ENCODE data around the gene TFCP2L1.

Gene TFCP2L1

DNA sequence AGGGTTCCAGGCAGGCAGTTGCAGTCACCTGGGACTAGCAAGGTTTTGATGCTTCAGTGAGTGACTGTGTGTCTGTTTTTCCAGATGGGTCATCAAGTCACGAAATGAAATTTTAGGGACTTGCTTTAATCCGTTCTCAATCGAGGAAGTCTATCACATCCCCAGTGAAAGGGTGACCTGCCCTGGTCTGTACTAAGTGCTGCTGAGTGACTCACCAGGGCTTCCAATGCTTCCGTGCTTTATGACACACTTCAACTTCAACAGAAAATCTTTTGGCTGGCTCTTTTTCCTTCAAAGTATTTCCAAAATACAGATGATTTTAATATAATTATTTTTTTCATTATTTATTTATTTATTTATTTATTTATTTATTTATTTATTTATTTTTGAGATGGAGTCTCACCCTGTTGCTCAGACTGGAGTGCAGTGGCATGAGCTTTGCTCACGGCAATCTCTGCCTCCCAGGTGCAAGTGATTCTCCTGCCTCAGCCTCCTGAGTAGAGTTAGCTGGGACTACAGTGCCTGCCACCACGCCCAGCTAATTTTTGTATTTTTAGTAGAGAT lies 18.4 kb downstream of the TFCP2L1 start:
- DNase-seq (ENCODE audit: low read depth in 2 of 2) = no peak

- DNase-seq (ENCODE audit: low read depth in 2 of 2) = no peak
Observed at GRCh38 chr2:121263996-121264715, 20.8 kb downstream of the TFCP2L1 start.

DNA sequence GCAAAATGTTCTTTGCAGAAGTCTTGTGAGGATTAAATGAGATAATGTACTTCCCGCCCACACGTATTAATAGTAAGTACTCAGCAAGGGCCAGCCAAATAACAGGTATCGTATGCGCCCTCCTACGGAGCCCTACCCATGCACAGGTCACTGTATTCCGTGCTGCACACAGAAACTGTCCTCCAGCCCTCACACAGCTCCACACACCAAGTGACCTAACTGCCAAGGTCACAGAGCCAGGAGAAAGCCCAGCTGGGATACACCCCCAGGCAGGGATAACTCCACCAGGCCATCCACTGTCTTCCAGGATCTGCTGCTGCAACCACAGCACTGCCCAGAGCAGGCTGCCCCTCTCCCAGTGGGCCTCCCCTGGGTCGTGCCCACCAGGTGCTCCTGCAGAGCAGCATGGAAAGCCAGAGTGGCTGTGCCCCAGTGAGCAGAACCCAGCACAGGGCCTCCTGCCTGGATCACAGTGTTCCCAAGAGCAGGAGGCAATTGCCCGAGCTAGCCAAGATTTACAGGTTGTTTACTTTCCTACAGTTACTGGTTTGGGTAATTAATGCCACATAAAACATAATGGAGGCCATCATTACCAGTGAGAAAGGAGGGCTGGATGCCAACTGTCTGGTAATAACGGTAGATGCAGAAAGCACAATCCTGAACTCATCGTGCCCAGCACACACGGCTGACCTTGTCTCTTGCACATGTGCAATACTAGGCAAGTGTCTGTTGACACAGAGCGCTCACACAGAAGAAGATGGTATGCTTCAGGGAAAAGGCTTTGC lies 24.4 kb downstream of the TFCP2L1 start:
- DNase-seq (ENCODE audit: low read depth in 2 of 2) = no peak

- no peak for DNase-seq (ENCODE audit: low read depth in 2 of 2)
Observed at GRCh38 chr2:121258051-121258450, 27.0 kb downstream of the TFCP2L1 start.

GRCh38 chr2:121257480-121257840 lies 27.5 kb downstream of the TFCP2L1 start:
- no peak for DNase-seq (ENCODE audit: low read depth in 2 of 2)

- no peak for DNase-seq (ENCODE audit: low read depth in 2 of 2)
Observed at GRCh38 chr2:121256720-121257479, 28.1 kb downstream of the TFCP2L1 start.

- no peak for DNase-seq (ENCODE audit: low read depth in 2 of 2)
Observed at GRCh38 chr2:121255358-121255757, 29.6 kb downstream of the TFCP2L1 start.

GRCh38 chr2:121254748-121255147 lies 30.3 kb downstream of the TFCP2L1 start:
- DNase-seq (ENCODE audit: low read depth in 2 of 2) = no peak

- DNase-seq (ENCODE audit: low read depth in 2 of 2) = no peak
Observed at GRCh38 chr2:121253674-121254240, 31.2 kb downstream of the TFCP2L1 start.

DNA sequence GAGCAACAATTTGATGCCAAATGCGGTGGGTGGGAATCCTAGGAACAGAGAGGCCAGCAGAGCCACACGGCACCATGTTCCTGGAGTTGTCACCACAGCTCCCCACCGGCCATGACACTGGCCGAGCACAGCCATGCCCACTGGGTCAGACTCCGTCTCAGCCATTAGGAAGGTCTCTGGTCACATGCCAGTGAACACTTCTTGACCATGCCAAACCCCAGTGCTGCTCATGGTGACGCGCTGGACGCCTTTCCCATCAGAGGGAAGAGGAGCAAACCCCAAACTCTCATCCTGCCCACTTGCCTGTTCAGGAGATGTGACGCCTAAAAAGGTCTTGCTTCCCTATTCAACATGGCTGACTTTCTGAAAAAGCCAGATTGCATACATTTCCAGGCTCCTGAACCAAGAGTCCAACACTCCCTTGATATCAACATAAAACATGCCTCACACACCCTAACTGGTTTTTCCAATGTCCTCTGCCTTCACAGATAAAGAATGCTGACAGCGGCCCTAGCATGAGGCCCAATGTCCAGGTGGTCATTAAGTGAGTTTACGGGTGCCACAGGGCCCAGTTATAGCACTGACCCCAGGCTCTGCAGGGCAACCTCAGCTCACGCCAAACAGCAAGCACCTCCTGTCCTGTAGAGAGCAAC lies 31.9 kb downstream of the TFCP2L1 start:
- DNase-seq (ENCODE audit: low read depth in 2 of 2) = no peak

- DNase-seq (ENCODE audit: low read depth in 2 of 2) = no peak
Observed at GRCh38 chr2:121251497-121251896, 33.5 kb downstream of the TFCP2L1 start.

DNA sequence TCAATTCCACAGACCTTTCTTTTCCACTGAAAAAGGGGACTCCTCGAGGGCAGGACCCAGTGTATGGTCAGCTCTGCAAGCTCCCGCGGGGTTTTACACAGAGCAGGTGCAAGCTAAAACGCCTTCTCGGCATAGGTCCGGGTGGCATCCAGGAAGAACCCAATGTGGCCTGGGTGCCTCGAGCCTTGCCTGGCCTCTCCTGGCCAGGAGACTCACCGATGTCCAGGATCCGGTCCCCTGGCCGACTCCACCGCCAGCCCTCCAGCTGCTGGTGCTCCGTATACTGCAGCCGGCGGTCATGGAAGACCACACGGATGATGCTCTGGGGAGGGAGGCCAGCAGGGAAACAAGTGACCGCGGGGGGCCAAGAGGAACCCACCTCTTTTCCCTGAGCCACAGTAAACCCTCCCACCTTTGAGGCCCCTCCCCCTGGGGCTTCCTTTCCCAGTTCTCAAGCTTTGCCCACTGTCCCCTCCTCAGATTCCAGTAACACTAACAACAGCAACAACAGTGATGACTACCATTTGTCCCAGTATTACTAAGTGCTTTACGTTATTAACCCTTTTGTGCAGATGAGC lies 36.1 kb downstream of the TFCP2L1 start:
- no peak for DNase-seq (ENCODE audit: low read depth in 2 of 2)

DNA sequence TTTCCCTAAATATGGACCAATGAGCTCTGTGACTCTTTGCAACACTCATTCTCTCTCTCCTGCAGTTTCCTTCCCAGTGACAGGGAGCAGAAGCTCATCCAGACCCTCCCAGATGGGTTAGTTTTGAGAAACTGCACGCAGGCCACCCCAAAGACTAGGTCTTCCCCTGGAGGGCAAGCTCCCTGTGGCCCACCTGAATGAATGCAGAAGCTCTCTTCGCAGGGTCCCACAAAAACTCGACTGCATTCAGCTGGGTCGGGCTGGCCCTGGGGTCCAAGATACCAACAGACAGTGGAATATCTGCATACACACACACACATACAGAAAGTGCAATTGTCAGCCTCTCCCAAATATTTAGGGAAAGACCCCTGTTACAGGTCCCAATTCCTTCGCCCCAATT lies 37.0 kb downstream of the TFCP2L1 start:
- no peak for DNase-seq (ENCODE audit: low read depth in 2 of 2)

DNA sequence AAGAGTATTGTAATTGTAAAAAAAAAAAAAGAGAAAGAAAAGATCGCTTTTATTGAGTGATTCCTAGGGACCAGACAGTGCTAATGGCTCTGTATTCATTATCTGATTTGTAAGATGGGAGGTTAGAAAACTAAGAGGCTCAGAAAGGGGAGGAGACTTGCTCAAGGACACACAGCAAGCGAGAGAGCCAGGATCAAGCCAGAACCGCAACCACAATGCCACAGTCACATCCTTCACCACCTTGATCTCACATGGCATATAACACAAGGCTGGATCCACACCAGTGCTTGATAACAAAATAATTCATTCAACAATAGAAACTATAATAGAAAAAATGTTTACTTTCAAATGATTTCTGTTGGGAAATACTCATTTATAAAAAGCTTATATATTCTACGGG lies 37.5 kb downstream of the TFCP2L1 start:
- no peak for DNase-seq (ENCODE audit: low read depth in 2 of 2)

DNA sequence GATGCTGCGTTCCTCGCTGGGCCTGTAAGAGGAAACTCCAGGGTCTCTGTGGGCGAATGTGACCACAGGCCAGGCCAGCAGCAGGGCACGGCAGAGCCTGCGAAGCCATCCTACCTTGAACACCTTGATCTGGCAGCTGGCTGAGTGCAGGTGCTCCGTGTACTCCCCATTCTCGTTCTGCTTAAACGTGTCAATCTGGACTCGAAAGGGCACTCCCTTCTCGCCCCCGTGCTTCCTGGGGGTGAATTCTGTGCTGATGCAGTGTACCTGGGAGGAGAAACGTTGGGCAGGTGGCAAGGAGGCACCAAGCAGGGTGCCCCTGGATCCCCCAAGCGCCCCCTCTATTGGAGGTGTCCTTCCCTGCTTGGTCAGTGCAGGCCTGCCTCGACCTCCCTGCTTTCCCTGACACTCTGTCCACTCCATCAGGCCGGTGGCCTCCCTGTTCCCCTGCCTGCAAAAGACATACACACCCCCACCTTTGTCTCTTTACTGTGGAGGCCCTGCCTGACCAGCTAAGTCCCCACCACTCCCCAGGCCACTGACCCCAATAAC lies 38.2 kb downstream of the TFCP2L1 start:
- no peak for DNase-seq (ENCODE audit: low read depth in 2 of 2)

DNA sequence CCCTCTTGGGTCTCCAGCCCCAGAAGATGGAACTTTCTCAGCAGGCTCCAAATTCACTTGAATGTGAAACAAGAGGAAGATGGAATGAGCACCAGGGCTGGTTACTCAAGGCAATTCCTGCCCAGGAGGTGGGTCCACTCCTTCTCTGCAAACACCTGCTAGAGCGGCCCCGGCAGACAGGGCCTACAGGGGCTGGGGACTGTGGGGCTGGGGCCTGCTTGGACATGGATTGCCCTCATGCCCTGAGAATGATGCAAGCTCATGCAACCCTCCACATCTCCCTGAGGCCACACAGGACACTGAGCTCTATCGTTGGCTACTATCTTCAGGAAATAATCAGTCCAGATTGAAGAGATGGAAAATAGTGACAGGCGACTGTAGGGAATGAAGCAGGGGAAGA lies 39.1 kb downstream of the TFCP2L1 start:
- DNase-seq (ENCODE audit: low read depth in 2 of 2) = no peak

- no peak for DNase-seq (ENCODE audit: low read depth in 2 of 2)
Observed at GRCh38 chr2:121245120-121245820, 39.7 kb downstream of the TFCP2L1 start.

- DNase-seq (ENCODE audit: low read depth in 2 of 2) = no peak
Observed at GRCh38 chr2:121244616-121245015, 40.4 kb downstream of the TFCP2L1 start.

DNA sequence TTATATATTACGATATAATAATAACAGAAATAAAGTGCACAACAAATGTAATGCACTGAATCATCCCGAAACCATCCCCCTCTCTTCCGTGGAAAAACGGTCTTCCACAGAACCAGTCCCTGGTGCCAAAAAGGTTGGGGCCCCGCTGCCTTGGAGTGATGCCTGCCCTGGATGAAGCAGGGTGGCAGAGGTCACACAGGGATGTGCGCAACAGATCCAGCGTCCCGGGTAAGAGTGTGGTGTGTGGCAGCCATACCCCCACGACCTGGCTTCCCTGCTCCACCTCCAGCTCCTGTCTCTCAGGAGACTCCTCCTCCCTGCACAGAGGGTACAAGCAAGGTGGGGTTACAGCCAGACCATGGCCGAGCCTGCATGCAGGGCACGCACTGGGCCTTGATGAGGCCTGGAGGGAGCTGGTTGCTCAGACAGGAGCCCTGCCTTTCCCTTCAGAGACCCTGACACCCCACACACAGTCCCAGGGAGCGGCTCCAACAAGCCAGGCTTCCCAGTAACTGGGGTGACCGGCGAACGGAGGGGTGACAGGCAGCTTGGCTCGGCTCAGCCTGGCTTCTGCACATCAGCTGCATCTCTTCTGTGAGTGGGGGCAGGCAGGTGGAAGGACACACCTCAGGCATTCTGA lies 41.1 kb downstream of the TFCP2L1 start:
- DNase-seq (ENCODE audit: low read depth in 2 of 2) = no peak

- DNase-seq (ENCODE audit: low read depth in 2 of 2) = no peak
Observed at GRCh38 chr2:121242976-121243375, 42.0 kb downstream of the TFCP2L1 start.

All from activated CD8-positive, alpha-beta memory T cell treated with anti-CD3 and anti-CD28 coated beads for 4 hours (primary cell).